Suppressor macrophage (primary cell): ENCODE measurements around the gene EIF2D.

Experiments used
- DNase-seq, 4 experiments: peaks; one replicate each; pipeline ENCODE4 v3.0.0-alpha.2; 2020 to 2022

Gene EIF2D

DNA sequence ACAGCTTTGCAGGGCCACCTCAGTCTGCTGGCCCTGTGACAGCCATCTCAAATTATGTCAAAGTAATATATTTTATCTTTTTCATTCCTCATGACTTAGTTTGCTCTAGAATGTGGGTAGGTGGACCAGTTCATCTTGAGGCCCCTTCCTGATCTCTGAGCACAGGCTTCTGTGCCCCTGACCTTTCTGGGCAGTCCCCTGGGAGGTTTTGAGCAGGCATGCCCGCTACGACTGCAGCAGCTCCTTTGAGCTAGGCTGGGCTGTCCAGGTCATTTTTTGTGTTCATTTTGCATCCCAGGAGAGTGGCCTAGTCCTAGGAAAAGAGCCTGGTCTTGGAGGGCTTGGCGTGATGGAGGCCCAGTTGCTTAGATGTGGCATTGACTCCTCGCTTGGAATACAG, 42.7 kb downstream of the EIF2D start:
- no peak for DNase-seq

GRCh38 chr1:206568779-206569352, 43.4 kb downstream of the EIF2D start:
- DNase-seq = no peak

DNA sequence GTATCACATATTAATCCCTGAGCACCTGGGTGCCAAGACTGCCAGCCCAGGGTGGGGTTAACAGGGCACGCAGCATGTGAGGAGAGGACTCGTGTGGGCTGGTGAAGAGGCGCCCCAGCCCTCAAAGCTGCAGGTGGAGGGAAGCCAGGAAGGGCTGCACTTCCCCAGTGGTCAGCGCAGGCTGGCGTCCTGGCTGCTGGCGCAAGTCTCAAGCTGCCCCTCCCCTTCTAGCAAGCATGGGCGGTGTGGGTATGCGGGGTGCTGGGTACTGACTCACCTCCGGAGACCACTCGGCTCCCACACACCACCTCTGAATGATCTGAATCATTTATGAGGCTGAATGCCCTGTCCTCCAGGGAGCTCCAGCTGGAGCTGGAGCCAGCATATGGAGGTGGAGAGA, 44.0 kb downstream of the EIF2D start:
- no peak for DNase-seq

GRCh38 chr1:206566999-206567398, 45.3 kb downstream of the EIF2D start:
- DNase-seq = no peak

GRCh38 chr1:206565995-206566394, 46.3 kb downstream of the EIF2D start:
- DNase-seq = no peak

DNA sequence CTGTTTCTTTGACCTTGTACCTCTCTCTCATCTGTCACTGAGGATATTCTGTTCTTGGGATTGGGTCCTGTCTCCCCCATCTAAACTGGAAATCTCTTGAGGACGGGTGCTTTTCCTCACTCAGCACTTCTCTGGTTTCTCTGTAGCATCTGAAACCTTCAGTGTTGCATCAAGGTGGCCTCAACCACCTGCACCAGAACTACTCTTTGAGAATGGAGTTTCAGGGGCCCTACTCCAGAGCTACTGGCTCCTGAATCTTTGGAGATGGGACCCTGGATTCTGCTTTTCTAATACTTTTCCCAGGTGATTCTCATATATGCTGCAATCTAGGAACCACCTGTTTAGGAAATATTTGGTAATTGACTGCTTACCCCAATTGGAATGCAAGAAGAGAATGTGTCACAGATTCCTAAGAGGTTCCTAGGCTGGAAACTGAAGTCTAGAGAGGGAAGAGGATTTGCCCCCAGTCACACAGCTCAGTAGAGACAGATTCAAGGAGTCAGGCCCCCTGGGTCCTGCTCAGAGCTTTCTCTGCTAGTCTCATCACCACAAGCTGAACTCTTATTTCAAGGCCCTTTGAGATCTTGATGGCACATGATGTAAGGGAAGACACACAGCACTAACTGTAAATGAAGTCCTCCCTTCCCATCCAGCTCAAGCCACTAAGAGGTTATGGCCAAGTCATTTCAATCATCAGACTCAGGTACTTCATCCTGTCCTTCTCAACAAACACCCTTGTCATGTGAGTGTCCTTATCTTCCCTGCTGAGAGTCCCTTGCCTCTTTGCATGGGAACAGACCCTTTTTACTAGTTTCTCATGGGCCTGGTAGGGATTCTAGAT, 48.7 kb downstream of the EIF2D start:
- no peak for DNase-seq

GRCh38 chr1:206560007-206560716, 52.1 kb downstream of the EIF2D start:
- DNase-seq = no peak

DNA sequence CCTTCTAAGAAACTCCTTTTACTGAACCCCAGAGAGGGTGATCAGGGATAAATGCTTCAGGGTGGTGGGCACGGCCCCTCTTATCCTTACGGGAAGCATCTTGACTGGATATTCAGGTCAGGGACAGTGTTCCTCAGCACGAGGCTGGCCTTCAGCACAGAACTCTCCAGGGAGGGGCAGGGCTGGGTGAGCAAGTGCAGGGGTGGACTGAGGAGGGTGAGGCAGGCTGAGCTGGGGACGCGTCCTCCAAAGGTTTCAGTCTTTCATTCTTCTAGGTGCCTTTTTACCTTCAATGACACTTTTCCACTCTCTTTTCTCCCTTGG, 52.6 kb downstream of the EIF2D start:
- DNase-seq = no peak

DNA sequence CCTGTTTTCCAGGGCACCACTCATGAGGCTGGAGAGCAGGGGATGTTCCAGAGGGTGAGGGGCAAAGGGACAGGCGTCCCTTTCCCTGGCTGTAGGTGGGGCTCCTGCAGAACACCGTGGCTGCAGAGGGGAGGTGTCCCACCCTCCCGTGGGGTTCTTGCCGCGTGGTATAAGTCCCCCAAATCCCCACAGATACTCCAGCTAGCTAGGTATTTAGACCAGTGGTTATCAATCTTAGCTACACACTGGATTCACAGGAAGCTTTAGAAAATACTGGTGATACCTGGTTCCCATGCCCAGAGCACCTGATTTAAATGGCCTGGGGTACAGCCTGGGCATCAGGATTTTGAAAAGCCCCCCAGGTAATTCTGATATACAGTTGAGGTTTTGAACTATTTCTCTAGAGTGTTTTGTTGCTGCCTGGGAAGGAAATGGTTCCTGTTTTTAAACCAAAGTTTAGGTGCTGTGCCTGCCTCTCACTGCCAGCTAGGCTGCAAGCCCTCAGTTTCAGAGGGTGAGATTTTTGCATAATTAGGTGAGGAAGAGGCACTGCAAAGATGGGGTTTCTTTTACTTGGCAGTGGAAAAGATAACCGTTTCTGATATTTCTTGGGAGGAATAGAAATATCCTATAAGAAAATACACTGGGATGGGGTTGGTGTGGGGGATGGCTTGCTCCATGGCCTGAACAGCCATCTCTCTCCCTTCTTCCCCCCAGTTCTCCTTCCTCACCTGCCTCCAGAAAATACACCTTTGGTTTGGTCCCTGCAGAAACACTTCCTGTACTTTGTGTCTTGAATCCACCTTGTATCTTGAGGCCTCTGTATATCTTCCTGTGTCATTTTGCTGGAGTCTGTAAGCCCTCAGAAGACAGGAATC, 53.2 kb downstream of the EIF2D start:
- DNase-seq = peak in 1 of 4 experiments; percentile 42

GRCh38 chr1:206557636-206558473, 54.4 kb downstream of the EIF2D start:
- DNase-seq = peak; percentile 75 to 88 (median 83)

GRCh38 chr1:206556750-206557635, 55.3 kb downstream of the EIF2D start:
- DNase-seq = peak; percentile 94 to 97 (median 96)

GRCh38 chr1:206556047-206556749, 56.1 kb downstream of the EIF2D start:
- no peak for DNase-seq

GRCh38 chr1:206555473-206555935, 56.8 kb downstream of the EIF2D start:
- DNase-seq = peak in 2 of 4 experiments; percentile 45 to 65

GRCh38 chr1:206554701-206555472, 57.4 kb downstream of the EIF2D start:
- no peak for DNase-seq

- DNase-seq = peak in 2 of 4 experiments; percentile 31 to 36
Observed at GRCh38 chr1:206554211-206554610, 58.1 kb downstream of the EIF2D start.

GRCh38 chr1:206551986-206552326, 60.3 kb downstream of the EIF2D start:
- no peak for DNase-seq

DNA sequence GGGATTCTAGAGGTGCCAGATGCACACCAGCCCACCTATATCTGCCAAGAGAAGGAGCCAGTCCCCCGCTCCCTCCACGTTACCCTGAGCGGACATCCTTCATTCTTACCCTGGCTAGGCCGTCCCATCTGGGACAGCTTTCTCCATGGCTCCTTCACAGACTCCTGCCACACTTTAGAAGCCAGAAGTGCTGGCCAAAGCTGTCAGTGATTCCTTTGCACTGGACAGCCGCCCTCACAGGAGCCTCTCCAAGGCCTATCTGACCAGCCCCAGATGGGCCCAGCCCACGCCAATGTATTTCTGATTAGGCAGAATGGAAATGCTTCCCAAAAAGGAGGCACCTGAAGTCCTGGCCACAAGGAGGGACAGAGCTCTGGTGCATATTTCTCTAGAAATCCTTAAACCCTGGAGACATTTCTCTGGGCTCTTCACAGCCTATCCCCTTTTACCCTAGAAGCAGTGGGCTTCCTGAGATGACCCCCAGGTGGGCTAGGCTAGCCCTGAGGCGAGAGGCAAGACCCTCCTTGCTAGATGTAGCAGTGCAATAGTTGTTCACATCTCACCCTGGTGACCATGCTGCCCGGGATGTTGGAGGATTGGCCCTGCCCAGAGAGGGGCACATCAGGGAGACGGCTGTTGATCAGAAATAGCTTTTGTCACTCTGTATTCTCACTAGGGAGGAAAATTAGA, 60.8 kb downstream of the EIF2D start:
- no peak for DNase-seq

- DNase-seq = peak in 1 of 4 experiments; percentile 23
Observed at GRCh38 chr1:206550446-206550845, 61.8 kb downstream of the EIF2D start.

DNA sequence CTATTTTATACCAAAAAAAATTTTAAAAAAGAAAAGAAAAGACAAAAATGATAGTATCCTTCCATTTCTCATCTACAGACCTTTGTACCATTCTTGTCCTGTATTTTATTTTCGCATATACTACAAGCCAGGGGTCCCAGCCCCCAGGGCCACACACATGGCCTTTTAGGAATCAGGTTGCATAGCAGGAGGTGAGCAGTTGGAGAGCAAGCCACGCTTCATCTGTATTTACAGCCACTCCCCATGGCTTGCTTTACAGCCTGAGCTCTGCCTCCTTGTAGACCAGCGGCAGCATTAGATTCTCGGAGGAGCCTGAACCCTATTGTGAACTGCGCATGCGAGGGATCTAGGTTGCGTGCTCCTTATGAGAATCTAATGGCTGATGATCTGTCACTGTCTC, 65.2 kb downstream of the EIF2D start:
- DNase-seq = no peak
